ENCODE measurements around the gene CCDC88A. TPM values are rescaled to one million over a fixed set of nuclear protein-coding genes. Genes with fewer than 3 reads are reported as not detected.
A peak's percentile ranks its signal among the peaks of the same experiment; 100 is the strongest.
"Not testable (repeated sequence)": the region's sequence is repeated elsewhere in the genome, so short reads cannot be mapped to it uniquely, and the experiment has no call there.

CCDC88A gene
- total RNA-seq, 5 donors from 2014 or later (not counting 1 experiment from before 2014, with no cell fraction given): 13.2 to 15.7 (median 14.3) TPM

GRCh38 chr2:55279859-55280424, 139.7 kb downstream of the CCDC88A start:
- CTCF ChIA-PET; H3K9me3 ChIP-seq; H3K4me3 Mint-ChIP-seq; POLR2A ChIA-PET; DNase-seq; H3K27me3 Mint-ChIP-seq; H3K9me3 Mint-ChIP-seq; H3K36me3 Mint-ChIP-seq; H3K27me3 ChIP-seq (replicated peaks in 1 of 2; ENCODE audit: control insufficient read depth in 2 of 2, extremely low read depth in 1 of 2, insufficient read depth in 2 of 2, low read length in 1 of 2); H3K27ac ChIP-seq (ENCODE audit: low read length); ATAC-seq (replicated peaks in 1 of 4); H3K36me3 ChIP-seq (ENCODE audit: control insufficient read depth in 2 of 2, extremely low read depth in 1 of 2, insufficient read depth in 1 of 2, low read length in 1 of 2); H3K4me3 ChIP-seq (ENCODE audit: control insufficient read depth in 1 of 2, extremely low read depth in 1 of 2, low read length in 1 of 2): not testable (repeated sequence)
- 93% methylated on average over 2 of the region's 7 CpGs for WGBS (ENCODE audit: insufficient coverage)
- H3K4me1 ChIP-seq (ENCODE audit: control insufficient read depth in 1 of 2, extremely low read depth in 1 of 2, insufficient read depth in 2 of 2, low read length in 2 of 2): peaks cover 0 to 14% of the 10 kb centered on the region in 2 experiments
- Mint-ChIP-seq H3K4me1 (peaks cover 20 to 26% (median 23%) of the 10 kb centered on the region in 3 donors), H3K27ac (peak overlapping the region in 1 of 2 donors; percentile 39)

GRCh38 chr2:55279214-55279835, 140.3 kb downstream of the CCDC88A start:
- H3K36me3 Mint-ChIP-seq; H3K27ac Mint-ChIP-seq; CTCF ChIA-PET; H3K9me3 Mint-ChIP-seq; H3K36me3 ChIP-seq (ENCODE audit: control insufficient read depth in 2 of 2, extremely low read depth in 1 of 2, insufficient read depth in 1 of 2, low read length in 1 of 2); H3K27ac ChIP-seq (ENCODE audit: low read length); ATAC-seq (replicated peaks in 1 of 4); POLR2A ChIA-PET; DNase-seq; H3K4me3 ChIP-seq (ENCODE audit: control insufficient read depth in 1 of 2, extremely low read depth in 1 of 2, low read length in 1 of 2); H3K27me3 Mint-ChIP-seq; H3K4me3 Mint-ChIP-seq; H3K9me3 ChIP-seq; H3K27me3 ChIP-seq (replicated peaks in 1 of 2; ENCODE audit: control insufficient read depth in 2 of 2, extremely low read depth in 1 of 2, insufficient read depth in 2 of 2, low read length in 1 of 2): not testable (repeated sequence)
- H3K4me1 ChIP-seq (ENCODE audit: control insufficient read depth in 1 of 2, extremely low read depth in 1 of 2, insufficient read depth in 2 of 2, low read length in 2 of 2): peaks cover 0 to 14% of the 10 kb centered on the region in 2 experiments
- peaks cover 17 to 23% (median 23%) of the 10 kb centered on the region in 3 donors for H3K4me1 Mint-ChIP-seq
- 80% methylated on average over 3 of the region's 10 CpGs for WGBS (ENCODE audit: insufficient coverage)

- ChIA-PET POLR2A (no interaction called here), CTCF (no interaction called here)
- no peak overlapping the region for H3K4me3 ChIP-seq (ENCODE audit: control insufficient read depth in 1 of 2, extremely low read depth in 1 of 2, low read length in 1 of 2)
- Mint-ChIP-seq H3K4me3 (no peak overlapping the region), H3K27ac (no peak overlapping the region), H3K4me1 (peaks cover 5 to 7% (median 6%) of the 10 kb centered on the region in 3 donors), H3K36me3 (no peaks in the 10 kb centered on the region), H3K27me3 (peaks cover 0 to 9% of the 10 kb centered on the region in 2 donors), H3K9me3 (no peaks in the 10 kb centered on the region)
- H3K9me3 ChIP-seq: no peaks in the 10 kb centered on the region
- no peak for DNase-seq
- H3K36me3 ChIP-seq (ENCODE audit: control insufficient read depth in 2 of 2, extremely low read depth in 1 of 2, insufficient read depth in 1 of 2, low read length in 1 of 2): no peaks in the 10 kb centered on the region
- ATAC-seq (replicated peaks in 1 of 4): no peak
- no CpG with 5 or more reads among the region's 3 CpGs for WGBS (ENCODE audit: insufficient coverage)
- H3K4me1 ChIP-seq (ENCODE audit: control insufficient read depth in 1 of 2, extremely low read depth in 1 of 2, insufficient read depth in 2 of 2, low read length in 2 of 2): peaks cover 0 to 6% of the 10 kb centered on the region in 2 experiments
- no peak overlapping the region for H3K27ac ChIP-seq (ENCODE audit: low read length)
- H3K27me3 ChIP-seq (replicated peaks in 1 of 2; ENCODE audit: control insufficient read depth in 2 of 2, extremely low read depth in 1 of 2, insufficient read depth in 2 of 2, low read length in 1 of 2): peaks cover 0 to 3% of the 10 kb centered on the region in 2 experiments
These were observed 142.3 kb downstream of the CCDC88A start for GRCh38 chr2:55277310-55277709.

GRCh38 chr2:55274346-55274745, 145.3 kb downstream of the CCDC88A start:
- not testable (repeated sequence) for ATAC-seq (replicated peaks in 1 of 4); H3K27ac Mint-ChIP-seq; H3K27me3 Mint-ChIP-seq; H3K27ac ChIP-seq (ENCODE audit: low read length); H3K4me3 ChIP-seq (ENCODE audit: control insufficient read depth in 1 of 2, extremely low read depth in 1 of 2, low read length in 1 of 2); H3K9me3 Mint-ChIP-seq; DNase-seq; H3K27me3 ChIP-seq (replicated peaks in 1 of 2; ENCODE audit: control insufficient read depth in 2 of 2, extremely low read depth in 1 of 2, insufficient read depth in 2 of 2, low read length in 1 of 2); H3K9me3 ChIP-seq; H3K36me3 ChIP-seq (ENCODE audit: control insufficient read depth in 2 of 2, extremely low read depth in 1 of 2, insufficient read depth in 1 of 2, low read length in 1 of 2); H3K4me3 Mint-ChIP-seq; H3K36me3 Mint-ChIP-seq
- WGBS (ENCODE audit: insufficient coverage): 100% methylated on average over 1 of the region's 2 CpGs
- peaks cover 3 to 11% of the 10 kb centered on the region in 2 experiments for H3K4me1 ChIP-seq (ENCODE audit: control insufficient read depth in 1 of 2, extremely low read depth in 1 of 2, insufficient read depth in 2 of 2, low read length in 2 of 2)
- peaks cover 11 to 14% (median 13%) of the 10 kb centered on the region in 3 donors for H3K4me1 Mint-ChIP-seq
- CTCF ChIA-PET: interaction anchor here in 1 of 2 donors (0.8 kb wide), 1 partner anchor 401 kb away, joined by 3 read pairs; no protein-coding TSS in a partner anchor
- POLR2A ChIA-PET: interaction anchor here in 1 of 2 donors (0.6 to 0.7 kb wide), 2 partner anchors 109 to 239 kb away, joined by 3 to 6 read pairs; no protein-coding TSS in a partner anchor

GRCh38 chr2:55269645-55269990, 150.0 kb downstream of the CCDC88A start:
- H3K27me3 ChIP-seq (replicated peaks in 1 of 2; ENCODE audit: control insufficient read depth in 2 of 2, extremely low read depth in 1 of 2, insufficient read depth in 2 of 2, low read length in 1 of 2): peaks cover 0 to 2% of the 10 kb centered on the region in 2 experiments
- ChIA-PET CTCF (interaction anchor here in 1 of 2 donors (0.7 kb wide), 2 partner anchors 37 to 49 kb away, joined by 3 read pairs; partner anchors contain the start of genes CLHC1 and RPS27A), POLR2A (interaction anchor here in 1 of 2 donors (0.5 to 1.1 kb wide), 4 partner anchors 37 to 354 kb away, joined by 3 to 7 read pairs (median 5); partner anchors contain the start of genes CLHC1 and RPS27A)
- peak overlapping the region; percentile 80 for H3K27ac ChIP-seq (ENCODE audit: low read length)
- Mint-ChIP-seq H3K27ac (peak overlapping the region; percentile 96 to 98), H3K4me1 (peaks cover 22 to 30% (median 25%) of the 10 kb centered on the region in 3 donors), H3K36me3 (peaks cover 5% of the 10 kb centered on the region), H3K4me3 (peak overlapping the region; percentile 87 to 95 (median 94)), H3K27me3 (peaks cover 0 to 9% of the 10 kb centered on the region in 2 donors), H3K9me3 (no peaks in the 10 kb centered on the region)
- H3K4me1 ChIP-seq (ENCODE audit: control insufficient read depth in 1 of 2, extremely low read depth in 1 of 2, insufficient read depth in 2 of 2, low read length in 2 of 2): peaks cover 3 to 16% of the 10 kb centered on the region in 2 experiments
- peak in 1 of 4 experiments; percentile 16 for ATAC-seq (replicated peaks in 1 of 4)
- H3K4me3 ChIP-seq (ENCODE audit: control insufficient read depth in 1 of 2, extremely low read depth in 1 of 2, low read length in 1 of 2): peak overlapping the region; percentile 59 to 97
- H3K9me3 ChIP-seq: no peaks in the 10 kb centered on the region
- WGBS (ENCODE audit: insufficient coverage): 9% methylated on average over 4 of the region's 7 CpGs
- H3K36me3 ChIP-seq (ENCODE audit: control insufficient read depth in 2 of 2, extremely low read depth in 1 of 2, insufficient read depth in 1 of 2, low read length in 1 of 2): peaks cover 0 to 5% of the 10 kb centered on the region in 2 donors
- DNase-seq: peak in 2 of 35 experiments; percentile 10 to 37

- peaks cover 0 to 6% of the 10 kb centered on the region in 2 donors for H3K27me3 Mint-ChIP-seq
- DNase-seq (peak; percentile 64 to 90 (median 79)), ATAC-seq (replicated peaks in 1 of 4) (peak; percentile 82 to 93 (median 92))
- H3K27ac Mint-ChIP-seq: peak within 1 kb of the TSS; percentile 96 to 98
- Histone ChIP-seq H3K27me3 (replicated peaks in 1 of 2; ENCODE audit: control insufficient read depth in 2 of 2, extremely low read depth in 1 of 2, insufficient read depth in 2 of 2, low read length in 1 of 2) (no peaks in the 10 kb centered on the region), H3K4me1 (ENCODE audit: control insufficient read depth in 1 of 2, extremely low read depth in 1 of 2, insufficient read depth in 2 of 2, low read length in 2 of 2) (peaks cover 3 to 16% of the 10 kb centered on the region in 2 experiments), H3K4me3 (ENCODE audit: control insufficient read depth in 1 of 2, extremely low read depth in 1 of 2, low read length in 1 of 2) (peak within 1 kb of the TSS; percentile 59 to 97), H3K27ac (ENCODE audit: low read length) (peak within 1 kb of the TSS; percentile 80), H3K36me3 (ENCODE audit: control insufficient read depth in 2 of 2, extremely low read depth in 1 of 2, insufficient read depth in 1 of 2, low read length in 1 of 2) (peaks cover 0 to 10% of the 10 kb centered on the region in 2 donors), H3K9me3 (no peaks in the 10 kb centered on the region)
- ChIA-PET CTCF (interaction anchor here in 1 of 2 donors (0.7 kb wide), 1 partner anchor 49 kb away, joined by 3 read pairs; no protein-coding TSS in a partner anchor), POLR2A (interaction anchor here in 1 of 2 donors (0.5 to 1.1 kb wide), 4 partner anchors 37 to 355 kb away, joined by 3 to 7 read pairs (median 5); partner anchors contain the start of genes CLHC1 and RPS27A)
- WGBS (ENCODE audit: insufficient coverage): 0% methylated on average over 42 of the region's 43 CpGs
- H3K4me3 Mint-ChIP-seq: peak within 1 kb of the TSS; percentile 87 to 95 (median 94)
- H3K9me3 Mint-ChIP-seq: no peaks in the 10 kb centered on the region
- peaks cover 10% of the 10 kb centered on the region for H3K36me3 Mint-ChIP-seq
- peaks cover 22 to 30% (median 25%) of the 10 kb centered on the region in 3 donors for H3K4me1 Mint-ChIP-seq
These were observed 150.6 kb downstream of the CCDC88A start, which contains the start of gene MTIF2 for GRCh38 chr2:55268907-55269644. MTIF2 (minus strand) TSS chr2:55269231; CDS start chr2:55263858, 5,373 bp downstream.
